OCI-LY3 (cell line): ENCODE data around the gene TPRX1.

Experiments used
- EZH2phosphoT487 ChIP-seq: fragments of 200-600 bp; shearing (Covaris generic); IDR thresholded peaks from 2 replicates; pipeline ENCODE4 v1.6.1; 2018; ENCODE audit warnings: antibody characterized with exemption, mixed run types, low read depth
- TF ChIP-seq, protein P1 (sequence below): fragments of 200-600, 300-600 bp; sonication (generic); IDR thresholded peaks from 2 replicates; pipeline ENCODE4 v1.5.1; 2014; ENCODE audit warnings: antibody characterized with exemption, low read length, low read depth

DNA sequence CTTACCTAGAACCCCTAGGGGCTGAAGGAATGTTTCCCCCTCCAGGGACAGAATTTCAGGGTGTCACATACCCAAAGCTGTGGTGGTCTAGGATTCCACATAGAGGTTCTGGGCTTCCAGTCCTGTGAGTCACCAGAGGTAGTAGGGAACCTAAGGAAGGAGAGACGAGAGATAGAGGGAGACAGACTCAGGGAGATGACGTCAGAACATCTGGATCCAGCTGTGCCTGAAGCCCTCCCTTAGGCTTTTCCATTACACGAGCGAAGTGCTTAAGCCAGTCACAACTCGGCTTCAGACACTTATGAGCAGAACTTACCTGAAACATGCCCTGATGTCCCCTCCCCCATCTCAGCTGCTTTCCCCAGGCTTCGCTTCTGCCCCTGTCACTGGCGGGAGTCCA, 37.7 kb downstream of the TPRX1 start:
- TF ChIP-seq, protein P1, sequence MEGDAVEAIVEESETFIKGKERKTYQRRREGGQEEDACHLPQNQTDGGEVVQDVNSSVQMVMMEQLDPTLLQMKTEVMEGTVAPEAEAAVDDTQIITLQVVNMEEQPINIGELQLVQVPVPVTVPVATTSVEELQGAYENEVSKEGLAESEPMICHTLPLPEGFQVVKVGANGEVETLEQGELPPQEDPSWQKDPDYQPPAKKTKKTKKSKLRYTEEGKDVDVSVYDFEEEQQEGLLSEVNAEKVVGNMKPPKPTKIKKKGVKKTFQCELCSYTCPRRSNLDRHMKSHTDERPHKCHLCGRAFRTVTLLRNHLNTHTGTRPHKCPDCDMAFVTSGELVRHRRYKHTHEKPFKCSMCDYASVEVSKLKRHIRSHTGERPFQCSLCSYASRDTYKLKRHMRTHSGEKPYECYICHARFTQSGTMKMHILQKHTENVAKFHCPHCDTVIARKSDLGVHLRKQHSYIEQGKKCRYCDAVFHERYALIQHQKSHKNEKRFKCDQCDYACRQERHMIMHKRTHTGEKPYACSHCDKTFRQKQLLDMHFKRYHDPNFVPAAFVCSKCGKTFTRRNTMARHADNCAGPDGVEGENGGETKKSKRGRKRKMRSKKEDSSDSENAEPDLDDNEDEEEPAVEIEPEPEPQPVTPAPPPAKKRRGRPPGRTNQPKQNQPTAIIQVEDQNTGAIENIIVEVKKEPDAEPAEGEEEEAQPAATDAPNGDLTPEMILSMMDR = no peak
- no peak for TF ChIP-seq EZH2phosphoT487
